Lower leg skin (tissue), 4 donors: ENCODE results near the gene ZBTB40. TPM values are rescaled to one million over a fixed set of nuclear protein-coding genes. Genes with fewer than 3 reads are reported as not detected.

Experiments used
- DNase-seq, 2 donors: peaks; one replicate each; pipeline ENCODE4 v3.0.0-alpha.2; 2019; ENCODE audit warnings: low spot score in 2 of 2
- H3K4me3 ChIP-seq: fragments of 200-600 bp; sonication (generic); 2 replicates; pipeline ENCODE4 v1.5.1; 2017; ENCODE audit warnings: mild to moderate bottlenecking, low read depth; ENCODE audit not compliant: poor library complexity, severe bottlenecking
- CTCF ChIP-seq, 3 donors: fragments of 450-650 bp; IDR thresholded peaks; one replicate each; pipeline ENCODE4 v1.5.1; 2016; ENCODE audit warnings: antibody characterized with exemption in 3 of 3, mild to moderate bottlenecking in 3 of 3, moderate library complexity in 2 of 3
- POLR2A ChIP-seq, 2 donors: fragments of 450-650 bp; IDR thresholded peaks; one replicate each; pipeline ENCODE4 v1.6.1; 2016 to 2017; ENCODE audit warnings: antibody characterized with exemption in 2 of 2, mild to moderate bottlenecking in 1 of 2, moderate library complexity in 1 of 2
- WGBS, 2 donors: methylation state at CpG; one replicate each; pipeline ENCODE4 v1.1.5; 2018; 5-methylcytosine and 5-hydroxymethylcytosine counted together
- intact Hi-C: fragments of 100-400 bp; cut with DNase I; formaldehyde crosslinking; loops from one replicate; pipeline ENCODE4 v1.15.0; 2023; ENCODE audit warnings: low total_unique reads
- total RNA-seq, 4 donors: library from RNA; depleted of rRNA; stranded (reverse); fragments of >200 nt; gene quantifications; one replicate each; pipeline ENCODE4 v1.1.0, GENCODE V29; 2016

ZBTB40 gene
- total RNA-seq, 4 donors from 2014 or later: 7.5 to 13.3 (median 12.4) TPM

- WGBS, 2 donors: 73 to 84% methylated on average over 6 of the region's 6 CpGs
- intact Hi-C loops: no loop called here
- H3K4me3 ChIP-seq: no peak overlapping the region
- TF ChIP-seq CTCF (IDR thresholded peaks at IDR 0.05): no peak
- TF ChIP-seq POLR2A (IDR thresholded peaks at IDR 0.05): no peak
- no peak for DNase-seq
These were observed 43.4 kb downstream of the ZBTB40 start for GRCh38 chr1:22494943-22495579.

GRCh38 chr1:22496536-22497160, 45.0 kb downstream of the ZBTB40 start:
- no peak for TF ChIP-seq CTCF (IDR thresholded peaks at IDR 0.05)
- no peak for TF ChIP-seq POLR2A (IDR thresholded peaks at IDR 0.05)
- intact Hi-C loops: no loop called here
- WGBS, 2 donors: 85 to 95% methylated on average over 7 of the region's 7 CpGs
- no peak overlapping the region for H3K4me3 ChIP-seq
- DNase-seq: no peak

- 65 to 70% methylated on average over 2 of the region's 2 CpGs for WGBS, 2 donors
These were observed 46.8 kb downstream of the ZBTB40 start for GRCh38 chr1:22498463-22498862.

GRCh38 chr1:22500058-22500457, 48.4 kb downstream of the ZBTB40 start:
- intact Hi-C loops: no loop called here
- 76 to 82% methylated on average over 4 of the region's 4 CpGs for WGBS, 2 donors
- H3K4me3 ChIP-seq: no peak overlapping the region
- no peak for TF ChIP-seq POLR2A (IDR thresholded peaks at IDR 0.05)
- TF ChIP-seq CTCF (IDR thresholded peaks at IDR 0.05): no peak
- DNase-seq: no peak

More at GRCh38 chr1:22498463-22498862, 46.8 kb downstream of the ZBTB40 start:
- DNase-seq: no peak
- intact Hi-C loops: no loop called here
- no peak overlapping the region for H3K4me3 ChIP-seq
- TF ChIP-seq CTCF (IDR thresholded peaks at IDR 0.05) (no peak), POLR2A (IDR thresholded peaks at IDR 0.05) (no peak)

- no peak overlapping the region for H3K4me3 ChIP-seq
- no peak for DNase-seq
- 10 to 16% methylated on average over 6 of the region's 6 CpGs for WGBS, 2 donors
- intact Hi-C loops: no loop called here
- TF ChIP-seq POLR2A (IDR thresholded peaks at IDR 0.05) (no peak), CTCF (IDR thresholded peaks at IDR 0.05) (no peak)
These were observed 48.8 kb downstream of the ZBTB40 start for GRCh38 chr1:22500471-22500870.
